T-cell (primary cell): ENCODE results near the gene MYLK3. TPM values are rescaled to one million over a fixed set of nuclear protein-coding genes. Genes with fewer than 3 reads are reported as not detected.
A peak's percentile ranks its signal among the peaks of the same experiment; 100 is the strongest.

Source experiments
- ATAC-seq, 4 experiments: fragments of 200-7000 bp in 3 of 4; fragments of 150-1000 bp in 1 of 4; cut with Tn5 transposase; replicated peaks in 1 of 4; 1 replicate in 3 of 4; 2 replicates in 1 of 4; pipeline ENCODE4 v1.10.0; 2021; ENCODE audit warnings: moderate library complexity in 3 of 4, mild to moderate bottlenecking in 2 of 4, moderate number of reproducible peaks in 1 of 4
- CTCF ChIA-PET, 2 donors: fragments of 300-600 bp; sonication (Branson Sonifier 250); formaldehyde crosslinking; loops; one replicate each; lab custom pipeline; 2022; ENCODE audit warnings: antibody characterized with exemption in 2 of 2; lab: Charles Lee
- POLR2A ChIA-PET, 2 donors: fragments of 300-600 bp; sonication (Branson Sonifier 250); formaldehyde crosslinking; loops; one replicate each; lab custom pipeline; 2022; ENCODE audit warnings: antibody characterized with exemption in 2 of 2; lab: Charles Lee
- DNase-seq, 35 experiments: peaks; one replicate each; pipeline versions ENCODE4 v3.0.0 to v3.0.0-alpha.2; 2013 to 2023
- H3K27ac ChIP-seq: one replicate; pipeline ENCODE4 v1.5.1; 2013; ENCODE audit warnings: low read length
- H3K27me3 ChIP-seq, 2 experiments: replicated peaks in 1 of 2; 1 replicate in 1 of 2; 2 replicates in 1 of 2; pipeline versions ENCODE4 v1.6.1 to v1.7.0; 2013; ENCODE audit warnings: low read length in 1 of 2, mixed read lengths in 1 of 2; ENCODE audit not compliant: control insufficient read depth in 2 of 2, insufficient read depth in 2 of 2; ENCODE audit errors: extremely low read depth in 1 of 2
- H3K36me3 ChIP-seq, 2 donors: 1 replicate in 1 of 2; 2 replicates in 1 of 2; pipeline versions ENCODE4 v1.6.1 to v1.7.0; 2013; ENCODE audit warnings: low read length in 1 of 2; ENCODE audit not compliant: control insufficient read depth in 2 of 2, insufficient read depth in 1 of 2; ENCODE audit errors: extremely low read depth in 1 of 2
- H3K4me1 ChIP-seq, 2 experiments: 1 replicate in 1 of 2; 2 replicates in 1 of 2; pipeline versions ENCODE4 v1.6.1 to v1.7.0; 2013; ENCODE audit warnings: low read length in 2 of 2, mixed read lengths in 1 of 2; ENCODE audit not compliant: insufficient read depth in 2 of 2, control insufficient read depth in 1 of 2; ENCODE audit errors: extremely low read depth in 1 of 2
- H3K4me3 ChIP-seq, 2 donors: 1 replicate in 1 of 2; 2 replicates in 1 of 2; pipeline versions ENCODE4 v1.5.1 to v1.7.0; 2013; ENCODE audit warnings: mild to moderate bottlenecking in 2 of 2, low read length in 1 of 2, moderate library complexity in 1 of 2; ENCODE audit not compliant: control insufficient read depth in 1 of 2; ENCODE audit errors: extremely low read depth in 1 of 2
- H3K9me3 ChIP-seq: 2 replicates; pipeline ENCODE4 v1.7.0; 2013
- H3K27ac Mint-ChIP-seq, 2 donors: one replicate each; pipeline ENCODE4 v1.8.0; 2020 to 2021; ENCODE audit warnings: mild to moderate bottlenecking in 2 of 2, mixed read lengths in 2 of 2
- H3K27me3 Mint-ChIP-seq, 2 donors: one replicate each; pipeline ENCODE4 v1.8.0; 2021 to 2022; ENCODE audit warnings: mixed read lengths in 2 of 2
- H3K36me3 Mint-ChIP-seq: one replicate; pipeline ENCODE4 v1.8.0; 2021; ENCODE audit warnings: mixed read lengths
- H3K4me1 Mint-ChIP-seq, 3 donors: one replicate each; pipeline ENCODE4 v1.8.0; 2020 to 2022; ENCODE audit warnings: mixed read lengths in 3 of 3, mild to moderate bottlenecking in 1 of 3
- H3K4me3 Mint-ChIP-seq, 3 donors: one replicate each; pipeline ENCODE4 v1.8.0; 2020 to 2022; ENCODE audit warnings: mild to moderate bottlenecking in 3 of 3, mixed read lengths in 3 of 3, moderate library complexity in 3 of 3
- H3K9me3 Mint-ChIP-seq, 3 donors: one replicate each; pipeline ENCODE4 v1.8.0; 2020 to 2022; ENCODE audit warnings: mixed read lengths in 3 of 3
- WGBS: methylation state at CpG from one replicate; pipeline ENCODE4 v1.1.5; 2013; ENCODE audit warnings: missing lambda C conversion rate; ENCODE audit not compliant: insufficient coverage; 5-methylcytosine and 5-hydroxymethylcytosine counted together
- total RNA-seq, 35 experiments: library from RNA in 6 of 35; stranded (reverse) in 6 of 35; fragments of 120-200 nt in 1 of 35; gene quantifications; one replicate each; pipeline versions ENCODE4 v1.2.1 to v1.2.4 and lab custom pipeline; 2013 to 2026

MYLK3 gene
- total RNA-seq, 5 donors from 2014 or later (not counting 1 experiment from before 2014, with no cell fraction given): 0.03 to 0.50 (median 0.03) TPM; not detected in 2

DNA sequence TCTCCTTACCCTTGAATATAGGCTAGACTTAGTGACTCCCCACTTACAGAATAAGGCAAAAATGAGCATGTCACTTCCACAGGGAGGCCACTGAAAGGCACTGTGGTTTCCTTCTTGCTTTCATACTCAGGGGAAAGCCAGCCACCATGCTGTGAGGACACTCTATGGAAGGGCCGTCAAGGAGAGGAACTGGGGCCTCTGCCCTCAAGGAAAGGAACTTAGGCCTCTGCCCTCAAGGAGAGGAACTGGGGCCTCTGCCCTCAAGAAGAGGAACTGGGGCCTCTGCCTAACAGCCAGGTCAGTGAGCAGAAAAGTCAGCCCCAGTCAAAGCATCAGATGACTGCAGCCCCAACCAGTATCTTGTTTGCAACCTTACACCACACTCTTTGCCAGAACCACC, 89.2 kb downstream of the MYLK3 start:
- Histone ChIP-seq H3K36me3 (peaks cover 10 to 40% of the 10 kb centered on the region in 2 donors), H3K27me3 (no peaks in the 10 kb centered on the region), H3K9me3 (no peaks in the 10 kb centered on the region), H3K4me1 (no peaks in the 10 kb centered on the region), H3K4me3 (no peak overlapping the region), H3K27ac (no peak overlapping the region)
- Mint-ChIP-seq H3K4me3 (no peak overlapping the region), H3K27ac (peak overlapping the region in 1 of 2 donors; percentile 26), H3K4me1 (peaks cover 0 to 7% (median 0%) of the 10 kb centered on the region in 3 donors), H3K9me3 (no peaks in the 10 kb centered on the region), H3K27me3 (no peaks in the 10 kb centered on the region), H3K36me3 (peaks cover 35% of the 10 kb centered on the region)
- ATAC-seq: peak in 3 of 4 experiments; percentile 9 to 43 (median 33)
- 14% methylated on average over 1 of the region's 1 CpG for WGBS
- DNase-seq: peak in 10 of 35 experiments; percentile 0 to 40 (median 4)
- POLR2A ChIA-PET: interaction anchor here in 1 of 2 donors (0.7 kb wide), 1 partner anchor 1722 kb away, joined by 3 read pairs; no protein-coding TSS in a partner anchor
- CTCF ChIA-PET: no interaction called here

Other genes with a start within 250 kb of the MYLK3 start
- gene SHCBP1, start 127.0 kb downstream of the MYLK3 start, total RNA-seq: 1 to 10 TPM in 3 of 5 donors, under 1 TPM in 2; 0.69 to 4.1 (median 1.1) TPM
- gene VPS35, start 59.2 kb downstream of the MYLK3 start, total RNA-seq: 100 to 1,000 TPM in 2 of 5 donors, 10 to 100 TPM in 3; 49.8 to 105 (median 87.3) TPM
- gene ORC6, start 58.7 kb downstream of the MYLK3 start, total RNA-seq: 1 to 10 TPM; 2.6 to 6.2 (median 3.0) TPM
- gene C16orf87, start 82.8 kb upstream of the MYLK3 start, total RNA-seq: 10 to 100 TPM in 2 of 5 donors, 1 to 10 TPM in 3; 5.2 to 15.6 (median 7.2) TPM
- 1 to 10 TPM in 3 of 5 donors, under 1 TPM in 2; 0.40 to 4.7 (median 2.1) TPM for gene GPT2, start 136.0 kb upstream of the MYLK3 start, total RNA-seq
- 10 to 100 TPM; 60.4 to 75.3 (median 67.4) TPM for gene DNAJA2, start 225.3 kb upstream of the MYLK3 start, total RNA-seq